ENCODE measurements around the gene LRP3. TPM values are rescaled to one million over a fixed set of nuclear protein-coding genes. Genes with fewer than 3 reads are reported as not detected.

LRP3 gene
- polyA plus RNA-seq, 1 of the 3 experiments (the other 2 are of a cell fraction): 8.2 TPM

GRCh38 chr19:33249740-33250366 lies 55.7 kb downstream of the LRP3 start (continued):
- TF ChIP-seq, protein P1, sequence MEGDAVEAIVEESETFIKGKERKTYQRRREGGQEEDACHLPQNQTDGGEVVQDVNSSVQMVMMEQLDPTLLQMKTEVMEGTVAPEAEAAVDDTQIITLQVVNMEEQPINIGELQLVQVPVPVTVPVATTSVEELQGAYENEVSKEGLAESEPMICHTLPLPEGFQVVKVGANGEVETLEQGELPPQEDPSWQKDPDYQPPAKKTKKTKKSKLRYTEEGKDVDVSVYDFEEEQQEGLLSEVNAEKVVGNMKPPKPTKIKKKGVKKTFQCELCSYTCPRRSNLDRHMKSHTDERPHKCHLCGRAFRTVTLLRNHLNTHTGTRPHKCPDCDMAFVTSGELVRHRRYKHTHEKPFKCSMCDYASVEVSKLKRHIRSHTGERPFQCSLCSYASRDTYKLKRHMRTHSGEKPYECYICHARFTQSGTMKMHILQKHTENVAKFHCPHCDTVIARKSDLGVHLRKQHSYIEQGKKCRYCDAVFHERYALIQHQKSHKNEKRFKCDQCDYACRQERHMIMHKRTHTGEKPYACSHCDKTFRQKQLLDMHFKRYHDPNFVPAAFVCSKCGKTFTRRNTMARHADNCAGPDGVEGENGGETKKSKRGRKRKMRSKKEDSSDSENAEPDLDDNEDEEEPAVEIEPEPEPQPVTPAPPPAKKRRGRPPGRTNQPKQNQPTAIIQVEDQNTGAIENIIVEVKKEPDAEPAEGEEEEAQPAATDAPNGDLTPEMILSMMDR (IDR thresholded peaks at IDR 0.05): no peak
- TF ChIP-seq FOXM1 (IDR thresholded peaks at IDR 0.05; ENCODE audit: low read depth): no peak
- no peak for TF ChIP-seq USF1 (IDR thresholded peaks at IDR 0.05; ENCODE audit: borderline replicate concordance, low read depth)

GRCh38 chr19:33250500-33250899 lies 56.4 kb downstream of the LRP3 start:
- Histone ChIP-seq H3K4me2 (no peak overlapping the region), H3K36me3 (replicated peaks in 1 of 2; ENCODE audit: control insufficient read depth in 1 of 2, insufficient read depth in 2 of 2, low read length in 1 of 2) (no peaks in the 10 kb centered on the region), H3K4me3 (ENCODE audit: low read depth in 2 of 2, low read length in 1 of 2) (no peak overlapping the region), H3K79me2 (ENCODE audit: insufficient read depth) (no peaks in the 10 kb centered on the region), H3K4me1 (ENCODE audit: control insufficient read depth in 1 of 2, insufficient read depth in 2 of 2, low read depth in 1 of 2, low read length in 1 of 2) (no peaks in the 10 kb centered on the region), H3K9me3 (no peaks in the 10 kb centered on the region), H3K9ac (no peak overlapping the region), H3K27me3 (ENCODE audit: insufficient read depth) (no peaks in the 10 kb centered on the region), H3K9me2 (no peaks in the 10 kb centered on the region), H4K20me1 (ENCODE audit: insufficient read depth) (no peaks in the 10 kb centered on the region), H2AFZ (ENCODE audit: low read depth) (no peak overlapping the region), H3F3A (replicated peaks; ENCODE audit: insufficient read depth) (peaks cover 3% of the 10 kb centered on the region), H3K27ac (ENCODE audit: low read depth in 2 of 2, low read length in 1 of 2) (no peak overlapping the region)
- no peak for DNase-seq
- WGBS (ENCODE audit: low lambda C conversion rate): 70% methylated on average over 1 of the region's 1 CpG
- CTCF ChIA-PET: no interaction called here
- no peak for TF ChIP-seq FOXJ3 (CRISPR knock-in tag; IDR thresholded peaks at IDR 0.05)
- no peak for TF ChIP-seq TCF12 (IDR thresholded peaks at IDR 0.05)
- TF ChIP-seq CHD2 (IDR thresholded peaks at IDR 0.05; ENCODE audit: low read length, partially characterized antibody): no peak
- TF ChIP-seq TEAD4 (IDR thresholded peaks at IDR 0.05; ENCODE audit: borderline replicate concordance, insufficient read depth): no peak
- no peak for TF ChIP-seq EZH2phosphoT487 (IDR thresholded peaks at IDR 0.05; ENCODE audit: borderline replicate concordance, low read depth)
- no peak for TF ChIP-seq EP300 (IDR thresholded peaks at IDR 0.05; ENCODE audit: borderline replicate concordance in 1 of 2, low read depth in 1 of 2, low read length in 1 of 2)
- TF ChIP-seq ZBTB33 (IDR thresholded peaks at IDR 0.05; ENCODE audit: borderline replicate concordance, low read depth): no peak
- no peak for TF ChIP-seq USF1 (IDR thresholded peaks at IDR 0.05; ENCODE audit: borderline replicate concordance, low read depth)
- TF ChIP-seq SIN3A (IDR thresholded peaks at IDR 0.05; ENCODE audit: borderline replicate concordance, low read depth, low read length): no peak
- TF ChIP-seq FOXM1 (IDR thresholded peaks at IDR 0.05; ENCODE audit: low read depth): no peak
- TF ChIP-seq GATA2 (CRISPR knock-in tag; IDR thresholded peaks at IDR 0.05): no peak
- TF ChIP-seq NFIC (IDR thresholded peaks at IDR 0.05; ENCODE audit: borderline replicate concordance): no peak
- TF ChIP-seq POLR2AphosphoS5 (IDR thresholded peaks at IDR 0.05; ENCODE audit: low read depth, low read length): no peak
- no peak for TF ChIP-seq MEF2A (IDR thresholded peaks at IDR 0.05; ENCODE audit: borderline replicate concordance, low read depth)
- POLR2A ChIA-PET: no interaction called here

All from SK-N-SH (cell line).